LNCaP clone FGC (cell line): ENCODE results near the gene POLR2E.
A peak's percentile ranks its signal among the peaks of the same experiment; 100 is the strongest.

ENCODE experiments used
- DNase-seq: peaks from one replicate; pipeline ENCODE4 v3.0.0-alpha.2; 2011; ENCODE audit warnings: low read depth
- H3K4me3 ChIP-seq: 2 replicates; pipeline ENCODE4 v1.5.1; 2011; ENCODE audit warnings: mild to moderate bottlenecking, low read depth, low read length, control low read depth
- CTCF ChIP-seq: IDR thresholded peaks from 2 replicates; pipeline ENCODE4 v1.5.1; 2012; ENCODE audit warnings: mild to moderate bottlenecking; ENCODE audit not compliant: control insufficient read depth, insufficient read depth; ENCODE audit errors: extremely low read depth

Gene POLR2E

DNA sequence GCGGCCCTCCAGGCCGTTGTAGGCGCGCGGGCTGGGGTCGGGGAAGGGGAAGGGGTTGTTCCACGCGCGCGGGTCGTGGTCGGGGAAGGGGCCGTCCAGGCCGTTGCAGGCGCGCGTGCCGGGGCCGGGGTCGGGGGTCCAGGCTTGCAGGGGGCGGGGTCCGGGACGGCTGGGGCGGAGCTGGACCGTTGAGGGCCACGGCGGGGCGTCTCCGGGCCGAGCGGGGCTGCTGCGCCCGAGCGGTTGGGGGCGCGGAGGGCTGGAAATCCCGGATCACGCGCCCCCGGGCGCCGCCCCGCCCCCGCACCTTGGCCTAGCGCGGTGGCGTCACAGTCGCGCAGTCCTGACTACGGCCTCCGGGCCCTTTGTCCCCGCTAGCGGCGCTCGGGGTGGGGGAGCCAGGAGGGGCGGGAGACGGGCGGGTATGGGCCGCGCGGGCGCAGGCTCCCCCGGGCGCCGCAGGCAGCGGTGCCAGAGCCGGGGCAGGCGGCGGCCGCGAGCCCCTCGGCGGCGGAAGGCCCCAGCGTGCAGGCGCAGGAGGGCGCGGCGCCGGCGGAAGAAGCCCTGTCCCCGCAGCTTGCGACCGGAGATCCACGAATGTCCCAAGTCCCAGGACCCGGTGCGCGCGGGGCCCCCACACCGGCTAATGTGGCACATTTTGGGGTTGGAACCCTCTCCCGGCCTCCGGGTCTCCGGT is 9.3 kb upstream of the POLR2E start:
- H3K4me3 ChIP-seq = peak overlapping the region; percentile 56
- DNase-seq = no peak
- TF ChIP-seq CTCF = no peak

GRCh38 chr19:1103708-1104310 is 8.6 kb upstream of the POLR2E start, which contains the start of gene GPX4:
GPX4 (plus strand) TSS chr19:1103994; CDS start chr19:1104044, 50 bp downstream.
- no peak for TF ChIP-seq CTCF
- H3K4me3 ChIP-seq = peak within 1 kb of the TSS; percentile 56
- DNase-seq = peak; percentile 97

- peak overlapping the region; percentile 40 for H3K4me3 ChIP-seq
- no peak for TF ChIP-seq CTCF
- DNase-seq = no peak
Measured at GRCh38 chr19:1103132-1103707, 8.0 kb upstream of the POLR2E start.

- H3K4me3 ChIP-seq = no peak overlapping the region
- DNase-seq = no peak
- no peak for TF ChIP-seq CTCF
Measured at GRCh38 chr19:1102407-1103131, 7.4 kb upstream of the POLR2E start.

DNA sequence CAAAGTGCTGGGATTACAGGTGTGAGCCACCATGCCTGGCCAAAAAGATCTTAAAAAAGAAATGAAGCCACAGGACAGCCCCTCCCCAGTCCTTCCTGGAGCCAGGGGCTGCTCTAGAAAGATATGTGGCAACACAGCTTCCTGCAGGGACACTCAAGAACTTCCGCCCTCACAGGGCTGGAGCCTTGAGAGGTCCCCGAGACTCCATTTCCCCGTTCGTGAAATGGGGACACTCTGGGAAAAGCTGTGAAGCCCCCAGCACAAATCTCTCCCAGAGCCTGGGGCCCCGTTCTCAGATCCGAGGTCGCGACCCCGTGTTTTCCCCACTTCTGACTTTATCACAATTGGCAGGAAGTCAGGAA is 6.1 kb upstream of the POLR2E start:
- no peak for DNase-seq
- H3K4me3 ChIP-seq = no peak overlapping the region
- TF ChIP-seq CTCF = no peak

DNA sequence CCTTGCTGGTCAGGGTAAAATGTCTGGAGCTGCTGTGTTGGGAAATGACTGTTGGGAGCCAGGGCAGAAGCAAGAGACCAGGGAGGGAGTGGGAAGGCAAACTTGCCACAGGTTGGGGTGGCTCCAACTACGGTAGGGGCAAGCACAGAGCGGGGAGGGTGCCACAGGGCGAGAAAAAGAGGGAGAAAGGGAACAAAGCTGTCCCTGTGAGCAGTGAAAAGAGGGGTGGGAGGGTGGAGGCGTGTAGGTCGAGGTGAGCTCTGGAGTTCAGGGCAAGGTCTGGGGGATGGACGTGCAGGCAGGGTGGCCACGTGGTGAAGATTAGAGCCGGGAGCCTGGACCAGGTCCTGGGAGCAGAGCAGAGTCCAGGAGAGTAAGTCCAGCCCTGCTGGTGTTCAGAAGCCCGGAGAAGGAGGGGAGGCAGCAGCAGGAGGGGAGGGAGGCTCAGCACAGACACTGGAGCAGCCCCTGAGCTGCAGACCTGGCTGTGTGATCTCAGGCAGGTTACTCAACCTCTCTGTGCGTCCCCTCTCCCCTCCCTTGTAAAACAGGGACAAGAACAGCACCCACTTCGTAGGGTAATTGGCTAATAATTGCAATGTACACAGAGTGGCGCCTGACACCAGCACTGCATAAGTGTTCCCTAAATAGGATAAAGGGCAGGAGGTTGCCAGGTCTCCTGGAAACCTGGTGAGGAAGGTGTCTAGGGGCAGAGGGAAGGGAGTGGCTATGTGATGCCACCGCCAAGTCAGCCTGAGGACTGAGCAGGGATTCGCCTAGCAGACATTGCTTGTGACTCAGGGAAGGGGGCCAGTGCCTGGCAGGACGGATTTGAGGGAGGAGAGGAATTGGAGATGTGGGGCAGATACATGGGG is 3.2 kb upstream of the POLR2E start:
- no peak overlapping the region for H3K4me3 ChIP-seq
- 0 out of 2 replicates have a peak, but pooled peaks have one; percentile 8 for TF ChIP-seq CTCF
- peak; percentile 66 for DNase-seq
